OCI-LY1 (cell line): ENCODE results near the gene CTBP2.
A peak's percentile ranks its signal among the peaks of the same experiment; 100 is the strongest.

ENCODE experiments used
- H2AFZ ChIP-seq: fragments of 200-600 bp; sonication (generic), shearing (Covaris generic); 2 replicates; pipeline ENCODE4 v1.6.0; 2014; ENCODE audit warnings: antibody characterized with exemption, mild to moderate bottlenecking, low read length
- H3F3A ChIP-seq: fragments of 200-600 bp; sonication (generic), shearing (Covaris generic); 2 replicates; pipeline ENCODE4 v1.6.0; 2014; ENCODE audit warnings: mild to moderate bottlenecking, antibody characterized with exemption, low read length, moderate library complexity; ENCODE audit not compliant: insufficient read depth
- H3K27ac ChIP-seq: fragments of 200-600 bp; sonication (generic); 2 replicates; pipeline ENCODE4 v1.5.1; 2014; ENCODE audit warnings: low read length, mixed run types, mild to moderate bottlenecking, low read depth; ENCODE audit not compliant: poor library complexity, severe bottlenecking
- H3K27me3 ChIP-seq: fragments of 200-600 bp; sonication (generic); 2 replicates; pipeline ENCODE4 v1.6.0; 2014; ENCODE audit warnings: antibody characterized with exemption, mild to moderate bottlenecking, low read length, moderate library complexity; ENCODE audit not compliant: insufficient read depth
- H3K36me3 ChIP-seq: fragments of 200-600 bp; sonication (generic); 2 replicates; pipeline ENCODE4 v1.6.1; 2014; ENCODE audit warnings: mild to moderate bottlenecking, antibody characterized with exemption, low read length, moderate library complexity, mixed read lengths; ENCODE audit not compliant: insufficient read depth
- H3K4me1 ChIP-seq: fragments of 200-600 bp; sonication (generic); 2 replicates; pipeline ENCODE4 v1.5.1; 2014; ENCODE audit warnings: mild to moderate bottlenecking, low read length, moderate library complexity; ENCODE audit not compliant: insufficient read depth, severe bottlenecking
- H3K4me2 ChIP-seq: fragments of 200-600 bp; sonication (generic), shearing (Covaris generic); 2 replicates; pipeline ENCODE4 v1.6.1; 2014; ENCODE audit warnings: low read length
- H3K4me3 ChIP-seq: fragments of 200-600 bp; sonication (generic); 2 replicates; pipeline ENCODE4 v1.5.1; 2014; ENCODE audit warnings: low read length, low read depth, mild to moderate bottlenecking, mixed read lengths; ENCODE audit not compliant: poor library complexity, severe bottlenecking
- H3K79me2 ChIP-seq: fragments of 200-600 bp; shearing (Covaris generic); 2 replicates; pipeline ENCODE4 v1.6.1; 2016; ENCODE audit warnings: mixed run types, low read length, mixed read lengths; ENCODE audit not compliant: insufficient read depth
- H3K9ac ChIP-seq: fragments of 200-600 bp; sonication (generic), shearing (Covaris generic); 2 replicates; pipeline ENCODE4 v1.6.1; 2014; ENCODE audit warnings: mild to moderate bottlenecking, low read length, mixed read lengths
- H3K9me2 ChIP-seq: fragments of 200-600 bp; sonication (generic), shearing (Covaris generic); 2 replicates; pipeline ENCODE4 v1.6.1; 2014; ENCODE audit warnings: low read depth, mild to moderate bottlenecking, low read length, mixed read lengths
- H3K9me3 ChIP-seq: fragments of 200-600 bp; shearing (Covaris generic); 2 replicates; pipeline ENCODE4 v1.6.1; 2014; ENCODE audit warnings: low read length, mixed read lengths
- H4K20me1 ChIP-seq: fragments of 200-600 bp; sonication (generic), shearing (Covaris generic); 2 replicates; pipeline ENCODE4 v1.6.0; 2016; ENCODE audit warnings: mild to moderate bottlenecking, low read length; ENCODE audit not compliant: insufficient read depth
- EZH2 ChIP-seq: fragments of 200-600 bp; sonication (generic), shearing (Covaris generic); IDR thresholded peaks from 2 replicates; pipeline ENCODE4 v1.8.0; 2017; ENCODE audit warnings: borderline replicate concordance, mixed run types, mild to moderate bottlenecking, antibody characterized with exemption, low read length, moderate library complexity, mixed read lengths
- TF ChIP-seq, protein P1 (sequence below): fragments of 200-600 bp; sonication (generic), shearing (Covaris generic); IDR thresholded peaks from 2 replicates; pipeline ENCODE4 v1.5.1; 2017; ENCODE audit warnings: mild to moderate bottlenecking, antibody characterized with exemption, low read length, moderate library complexity, mixed read lengths

The CTBP2 gene

DNA sequence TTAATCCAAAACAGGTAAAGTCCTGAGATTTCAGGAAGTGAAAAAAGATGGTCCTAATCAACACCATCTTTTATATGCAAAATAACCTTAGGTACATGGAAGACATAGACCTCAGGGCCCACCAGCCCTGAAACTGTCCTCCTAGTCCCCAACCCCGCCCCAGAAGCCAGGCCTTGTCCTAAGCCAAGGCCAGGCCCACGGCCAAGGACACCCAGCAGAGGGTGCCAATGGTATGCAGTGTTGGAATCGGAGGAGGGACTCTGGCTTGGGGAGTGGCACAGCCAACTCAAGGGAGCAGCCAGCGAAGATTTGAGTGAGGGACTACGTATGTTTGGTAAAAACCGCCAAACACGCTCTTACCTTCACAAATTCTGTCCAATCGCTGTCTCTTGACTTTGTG lies 121.7 kb downstream of the CTBP2 start:
- no peak overlapping the region for H2AFZ ChIP-seq
- H3F3A ChIP-seq, result no peaks in the 10 kb centered on the region
- H3K27ac ChIP-seq, result no peak overlapping the region
- H3K4me1 ChIP-seq, result no peaks in the 10 kb centered on the region
- H3K9me3 ChIP-seq, result no peaks in the 10 kb centered on the region
- no peak overlapping the region for H3K4me3 ChIP-seq
- H3K9ac ChIP-seq, result no peak overlapping the region
- H3K36me3 ChIP-seq, result no peaks in the 10 kb centered on the region
- no peak overlapping the region for H3K4me2 ChIP-seq
- no peaks in the 10 kb centered on the region for H4K20me1 ChIP-seq
- no peaks in the 10 kb centered on the region for H3K79me2 ChIP-seq
- 0 out of 2 replicates have a peak, but pooled peaks cover 7% of the 10 kb centered on the region for H3K27me3 ChIP-seq
- TF ChIP-seq EZH2, result no peak
- TF ChIP-seq, protein P1, sequence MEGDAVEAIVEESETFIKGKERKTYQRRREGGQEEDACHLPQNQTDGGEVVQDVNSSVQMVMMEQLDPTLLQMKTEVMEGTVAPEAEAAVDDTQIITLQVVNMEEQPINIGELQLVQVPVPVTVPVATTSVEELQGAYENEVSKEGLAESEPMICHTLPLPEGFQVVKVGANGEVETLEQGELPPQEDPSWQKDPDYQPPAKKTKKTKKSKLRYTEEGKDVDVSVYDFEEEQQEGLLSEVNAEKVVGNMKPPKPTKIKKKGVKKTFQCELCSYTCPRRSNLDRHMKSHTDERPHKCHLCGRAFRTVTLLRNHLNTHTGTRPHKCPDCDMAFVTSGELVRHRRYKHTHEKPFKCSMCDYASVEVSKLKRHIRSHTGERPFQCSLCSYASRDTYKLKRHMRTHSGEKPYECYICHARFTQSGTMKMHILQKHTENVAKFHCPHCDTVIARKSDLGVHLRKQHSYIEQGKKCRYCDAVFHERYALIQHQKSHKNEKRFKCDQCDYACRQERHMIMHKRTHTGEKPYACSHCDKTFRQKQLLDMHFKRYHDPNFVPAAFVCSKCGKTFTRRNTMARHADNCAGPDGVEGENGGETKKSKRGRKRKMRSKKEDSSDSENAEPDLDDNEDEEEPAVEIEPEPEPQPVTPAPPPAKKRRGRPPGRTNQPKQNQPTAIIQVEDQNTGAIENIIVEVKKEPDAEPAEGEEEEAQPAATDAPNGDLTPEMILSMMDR, result peak; percentile 18; the same call in 1 of the 2 replicates
- H3K9me2 ChIP-seq, result no peaks in the 10 kb centered on the region

DNA sequence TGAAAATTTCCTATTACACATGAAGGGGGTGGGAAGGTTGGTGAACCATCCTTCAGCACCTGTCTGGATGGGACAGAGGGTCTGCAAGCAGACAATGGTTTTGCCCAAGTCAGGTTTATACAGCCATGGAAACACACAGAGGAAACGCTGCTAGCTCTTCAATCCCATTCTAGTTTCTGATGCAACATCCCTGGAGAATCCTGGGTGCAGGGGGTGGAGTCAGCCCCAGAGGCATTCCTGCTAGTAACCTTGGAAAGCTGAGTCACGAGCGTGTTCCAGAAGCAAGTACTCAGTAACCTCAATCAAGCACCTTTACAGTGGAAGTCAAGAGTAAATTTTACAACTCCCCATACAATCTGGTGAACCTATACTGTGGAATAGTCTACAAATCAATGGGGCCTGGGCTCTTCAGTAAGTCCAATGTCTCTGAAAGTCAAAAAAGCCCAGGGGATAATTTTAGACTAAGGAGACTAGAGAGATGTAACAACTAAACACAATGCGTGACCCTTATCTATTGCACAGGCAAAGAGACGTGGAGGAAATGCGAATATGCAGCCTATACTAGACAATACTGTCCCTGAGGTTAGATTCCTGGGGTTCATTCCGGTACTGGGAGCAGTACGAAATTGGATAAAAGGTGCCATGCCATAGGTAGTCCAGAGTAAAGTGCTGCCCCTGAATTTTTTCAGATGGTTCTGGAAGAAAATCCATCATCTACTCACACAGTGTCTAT lies 123.1 kb downstream of the CTBP2 start:
- H3K4me3 ChIP-seq, result no peak overlapping the region
- H3K9me2 ChIP-seq, result no peaks in the 10 kb centered on the region
- no peaks in the 10 kb centered on the region for H3K79me2 ChIP-seq
- H4K20me1 ChIP-seq, result no peaks in the 10 kb centered on the region
- no peaks in the 10 kb centered on the region for H3K9me3 ChIP-seq
- no peaks in the 10 kb centered on the region for H3K27me3 ChIP-seq
- no peak for TF ChIP-seq EZH2
- TF ChIP-seq, protein P1, result no peak
- H2AFZ ChIP-seq, result no peak overlapping the region
- no peak overlapping the region for H3K27ac ChIP-seq
- H3K4me2 ChIP-seq, result no peak overlapping the region
- H3K9ac ChIP-seq, result no peak overlapping the region
- no peaks in the 10 kb centered on the region for H3K4me1 ChIP-seq
- no peaks in the 10 kb centered on the region for H3K36me3 ChIP-seq
- H3F3A ChIP-seq, result no peaks in the 10 kb centered on the region

DNA sequence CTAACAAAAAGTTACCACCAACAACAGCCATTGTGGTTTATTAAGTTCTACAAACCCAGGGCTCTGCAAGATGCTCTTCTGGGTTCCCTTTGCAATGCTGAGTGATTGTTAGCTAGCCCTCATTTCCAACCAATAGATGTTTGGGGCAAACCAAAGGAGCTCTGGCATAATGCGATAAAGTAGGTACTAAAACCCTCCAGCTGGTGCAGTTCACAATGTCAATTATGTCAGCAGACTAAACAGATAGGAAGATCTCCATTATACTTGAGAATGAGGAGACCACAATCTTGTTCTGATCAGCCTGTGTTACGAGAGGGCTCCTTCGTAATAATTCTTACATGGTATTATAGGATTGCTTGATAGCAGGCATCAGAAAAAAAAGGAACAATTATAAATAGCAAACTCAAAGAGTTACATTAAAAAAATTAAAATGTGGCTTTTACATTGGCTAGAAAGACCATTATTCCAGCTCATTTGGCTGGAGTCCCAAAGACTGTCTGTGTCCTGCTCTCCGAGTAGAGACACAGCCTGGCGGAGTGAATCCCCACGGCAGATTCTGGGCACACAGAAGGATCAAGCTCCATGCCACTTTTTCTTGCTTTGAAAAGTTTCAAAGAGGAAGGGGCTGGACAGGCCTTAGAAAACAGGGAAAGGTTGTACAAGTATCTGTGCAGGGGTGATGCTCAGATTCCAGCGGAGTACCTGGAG lies 124.6 kb downstream of the CTBP2 start:
- H3K79me2 ChIP-seq, result no peaks in the 10 kb centered on the region
- H3K4me2 ChIP-seq, result no peak overlapping the region
- no peak overlapping the region for H3K4me3 ChIP-seq
- H3K9me2 ChIP-seq, result no peaks in the 10 kb centered on the region
- H3K9me3 ChIP-seq, result no peaks in the 10 kb centered on the region
- TF ChIP-seq EZH2, result no peak
- TF ChIP-seq, protein P1, result no peak
- H3K27ac ChIP-seq, result no peak overlapping the region
- H3K4me1 ChIP-seq, result no peaks in the 10 kb centered on the region
- no peaks in the 10 kb centered on the region for H4K20me1 ChIP-seq
- no peaks in the 10 kb centered on the region for H3F3A ChIP-seq
- H2AFZ ChIP-seq, result no peak overlapping the region
- no peaks in the 10 kb centered on the region for H3K27me3 ChIP-seq
- H3K9ac ChIP-seq, result no peak overlapping the region
- H3K36me3 ChIP-seq, result no peaks in the 10 kb centered on the region
